Spleen (tissue), 7 donors: Measurements from ENCODE around the gene DLG2.

Experiments
- CTCF ChIP-seq, 11 experiments: fragments of 200-600 bp in 7 of 11; fragments of 450-650 bp in 4 of 11; sonication (generic) in 4 of 11; IDR thresholded peaks in 8 of 11; conservative IDR thresholded peaks in 3 of 11; 1 replicate in 7 of 11; 2 replicates in 4 of 11; pipeline versions ENCODE4 v1.4.0 to v1.8.0; 2016 to 2021; ENCODE audit warnings: antibody characterized with exemption in 11 of 11, inconsistent platforms in 4 of 11, mild to moderate bottlenecking in 1 of 11
- POLR2A ChIP-seq, 3 donors: fragments of 450-650 bp; IDR thresholded peaks; one replicate each; pipeline ENCODE4 v1.5.1; 2017; ENCODE audit warnings: antibody characterized with exemption in 3 of 3, mild to moderate bottlenecking in 1 of 3
- donor health status: DM: no; HTN: no; CAD: no; lungs with moderate emphysema.
- donor health status: DM: no; HTN: no; CAD: no.
- donor health status: DM: no; HTN: no; CAD: no.

GRCh38 chr11:84297570-84297969, 1329.6 kb downstream of the DLG2 start:
- no peak for TF ChIP-seq CTCF (IDR thresholded peaks at IDR 0.05 in 8 of 11, conservative IDR thresholded peaks at IDR 0.05 in 3 of 11)
- no peak for TF ChIP-seq POLR2A (IDR thresholded peaks at IDR 0.05)
